Kidney epithelial cell (primary cell): ENCODE measurements around the gene GNGT1. TPM values are rescaled to one million over a fixed set of nuclear protein-coding genes. Genes with fewer than 3 reads are reported as not detected.
A peak's percentile ranks its signal among the peaks of the same experiment; 100 is the strongest.
"Not testable (repeated sequence)": the region's sequence is repeated elsewhere in the genome, so short reads cannot be mapped to it uniquely, and the experiment has no call there.

Experiments used
- DNase-seq: peaks from one replicate; pipeline ENCODE4 v3.0.0-alpha.2; 2010; ENCODE audit warnings: low read depth
- H3K27me3 ChIP-seq: 2 replicates; pipeline ENCODE4 v1.6.0; 2011; ENCODE audit warnings: low read length; ENCODE audit not compliant: control insufficient read depth, insufficient read depth
- H3K36me3 ChIP-seq: 2 replicates; pipeline ENCODE4 v1.5.1; 2011; ENCODE audit warnings: low read length; ENCODE audit not compliant: control insufficient read depth, insufficient read depth
- H3K4me3 ChIP-seq: 2 replicates; pipeline ENCODE4 v1.5.1; 2011; ENCODE audit warnings: low read depth, mild to moderate bottlenecking, control low read depth, low read length
- CTCF ChIP-seq: IDR thresholded peaks from 2 replicates; pipeline ENCODE4 v1.5.1; 2011; ENCODE audit warnings: mild to moderate bottlenecking, moderate library complexity, low read length, control low read depth, inconsistent platforms; ENCODE audit not compliant: insufficient read depth, poor library complexity, severe bottlenecking
- total RNA-seq: library from RNA; depleted of rRNA; stranded (reverse); fragments of >200 nt; gene quantifications from 2 replicates; pipeline ENCODE4 v1.2.3, GENCODE V29; 2015

GNGT1 gene
- total RNA-seq, 1 donor from 2014 or later: not detected

GRCh38 chr7:93913197-93913596 is 6.8 kb downstream of the GNGT1 start:
- no peak for DNase-seq
- Histone ChIP-seq H3K27me3 (no peaks in the 10 kb centered on the region), H3K36me3 (no peaks in the 10 kb centered on the region), H3K4me3 (no peak overlapping the region)
- TF ChIP-seq CTCF: no peak

GRCh38 chr7:93914581-93915066 is 8.3 kb downstream of the GNGT1 start:
- Histone ChIP-seq H3K27me3 (no peaks in the 10 kb centered on the region), H3K4me3 (no peak overlapping the region), H3K36me3 (no peaks in the 10 kb centered on the region)
- TF ChIP-seq CTCF: no peak
- DNase-seq: no peak

GRCh38 chr7:93915206-93915842 is 9.0 kb downstream of the GNGT1 start:
- H3K4me3 ChIP-seq, H3K36me3 ChIP-seq, DNase-seq, H3K27me3 ChIP-seq: not testable (repeated sequence)

GRCh38 chr7:93915888-93916287 is 9.5 kb downstream of the GNGT1 start:
- not testable (repeated sequence) for H3K4me3 ChIP-seq, H3K27me3 ChIP-seq, DNase-seq, H3K36me3 ChIP-seq

GRCh38 chr7:93916315-93916714 is 9.9 kb downstream of the GNGT1 start:
- H3K27me3 ChIP-seq, H3K36me3 ChIP-seq, H3K4me3 ChIP-seq, DNase-seq: not testable (repeated sequence)

- TF ChIP-seq CTCF: no peak
- no peak for DNase-seq
- Histone ChIP-seq H3K27me3 (no peaks in the 10 kb centered on the region), H3K36me3 (no peaks in the 10 kb centered on the region), H3K4me3 (no peak overlapping the region)
These were observed 14.3 kb downstream of the GNGT1 start for GRCh38 chr7:93920496-93921182.

- H3K36me3 ChIP-seq: no peaks in the 10 kb centered on the region
- no peaks in the 10 kb centered on the region for H3K27me3 ChIP-seq
- no peak for TF ChIP-seq CTCF
- DNase-seq: no peak
- H3K4me3 ChIP-seq: peak overlapping the region; percentile 45
These were observed 14.8 kb downstream of the GNGT1 start for GRCh38 chr7:93921186-93921585.
